Caco-2 (cell line): ENCODE measurements around the gene STOML1. TPM values are rescaled to one million over a fixed set of nuclear protein-coding genes. Genes with fewer than 3 reads are reported as not detected.

Source experiments
- BruUV-seq: library from RNA; stranded (reverse); fragments of 400-500 nt; replicated peaks from 2 replicates; lab custom pipeline; 2021; lab: Mats Ljungman, UMichigan
- CTCF ChIA-PET: fragments of 300-600 bp; sonication (Branson Sonifier 250); formaldehyde crosslinking; loops from one replicate; lab custom pipeline; 2022; ENCODE audit warnings: antibody characterized with exemption; lab: Charles Lee
- POLR2A ChIA-PET: fragments of 300-600 bp; sonication (Branson Sonifier 250); formaldehyde crosslinking; loops from one replicate; lab custom pipeline; 2022; ENCODE audit warnings: antibody characterized with exemption; lab: Charles Lee
- DNase-seq, 2 experiments: peaks; one replicate each; pipeline versions ENCODE4 v3.0.0 to v3.0.0-alpha.2; 2020 to 2022
- H3K27me3 ChIP-seq: replicated peaks from 2 replicates; pipeline ENCODE4 v1.6.0; 2011; ENCODE audit warnings: low read length; ENCODE audit not compliant: control insufficient read depth, insufficient read depth
- H3K36me3 ChIP-seq: 2 replicates; pipeline ENCODE4 v1.5.1; 2011; ENCODE audit warnings: low read length; ENCODE audit not compliant: control insufficient read depth, insufficient read depth
- H3K4me1 ChIP-seq: fragments of 250-450 bp; sonication (Bioruptor Pico); 2 replicates; pipeline ENCODE4 v1.5.1; 2020; ENCODE audit warnings: mild to moderate bottlenecking
- H3K4me3 ChIP-seq: 2 replicates; pipeline ENCODE4 v1.5.1; 2011; ENCODE audit warnings: low read depth, mild to moderate bottlenecking, control low read depth, low read length
- H3K9me3 ChIP-seq: fragments of 250-450 bp; sonication (Bioruptor Pico); 2 replicates; pipeline ENCODE4 v1.5.1; 2020; ENCODE audit warnings: mild to moderate bottlenecking, moderate library complexity
- H3K27ac Mint-ChIP-seq: one replicate; pipeline ENCODE4 v1.8.0; 2022; ENCODE audit warnings: mixed read lengths; ENCODE audit not compliant: unreplicated experiment
- H3K27me3 Mint-ChIP-seq: one replicate; pipeline ENCODE4 v1.8.0; 2022; ENCODE audit warnings: mixed read lengths; ENCODE audit not compliant: insufficient read depth, unreplicated experiment
- H3K36me3 Mint-ChIP-seq: one replicate; pipeline ENCODE4 v1.8.0; 2022; ENCODE audit warnings: mild to moderate bottlenecking, mixed read lengths; ENCODE audit not compliant: insufficient read depth, unreplicated experiment
- H3K4me1 Mint-ChIP-seq: one replicate; pipeline ENCODE4 v1.8.0; 2022; ENCODE audit warnings: low read depth, mixed read lengths; ENCODE audit not compliant: unreplicated experiment
- H3K4me3 Mint-ChIP-seq: one replicate; pipeline ENCODE4 v1.8.0; 2022; ENCODE audit warnings: mild to moderate bottlenecking, moderate library complexity, mixed read lengths; ENCODE audit not compliant: unreplicated experiment
- H3K9me3 Mint-ChIP-seq: one replicate; pipeline ENCODE4 v1.8.0; 2022; ENCODE audit warnings: mixed read lengths; ENCODE audit not compliant: unreplicated experiment
- CTCF ChIP-seq, 2 experiments: fragments of 200-600 bp in 1 of 2; IDR thresholded peaks; 1 replicate in 1 of 2; 2 replicates in 1 of 2; pipeline versions ENCODE4 v1.5.1 to v1.8.0; 2011 to 2022; ENCODE audit warnings: antibody characterized with exemption in 1 of 2, control low read depth in 1 of 2, inconsistent platforms in 1 of 2, low read depth in 1 of 2, low read length in 1 of 2, mild to moderate bottlenecking in 1 of 2, moderate library complexity in 1 of 2; ENCODE audit not compliant: insufficient read depth in 1 of 2, severe bottlenecking in 1 of 2, unreplicated experiment in 1 of 2
- intact Hi-C: fragments of 100-400 bp; cut with micrococcal nuclease; formaldehyde crosslinking; loops from one replicate; pipeline ENCODE4 v1.10.0; 2022; ENCODE audit not compliant: unreplicated experiment
- total RNA-seq: library from RNA; stranded (reverse); gene quantifications from 2 replicates; pipeline ENCODE4 v1.2.3, GENCODE V29; 2022

The STOML1 gene
- total RNA-seq, 1 experiment from 2014 or later = 7.6 TPM

GRCh38 chr15:73936181-73936580, 55.9 kb downstream of the STOML1 start:
- H3K4me1 ChIP-seq = peaks cover 13% of the 10 kb centered on the region
- H3K36me3 ChIP-seq = no peaks in the 10 kb centered on the region
- ChIA-PET POLR2A (no interaction called here), CTCF (interaction anchor here (1.0 to 1.7 kb wide), 2 partner anchors 8 to 15 kb away, joined by 3 to 8 read pairs; no protein-coding TSS in a partner anchor)
- H3K27me3 ChIP-seq = no peaks in the 10 kb centered on the region
- H3K9me3 ChIP-seq = no peaks in the 10 kb centered on the region
- Mint-ChIP-seq H3K4me3 (no peak overlapping the region), H3K27me3 (no peaks in the 10 kb centered on the region), H3K9me3 (no peaks in the 10 kb centered on the region), H3K27ac (no peak overlapping the region), H3K4me1 (no peaks in the 10 kb centered on the region), H3K36me3 (no peaks in the 10 kb centered on the region)
- intact Hi-C loops = no loop called here
- DNase-seq = no peak
- H3K4me3 ChIP-seq = no peak overlapping the region
- TF ChIP-seq CTCF (IDR thresholded peaks at IDR 0.05; ENCODE audit: insufficient read depth in 1 of 2, low read depth in 1 of 2, low read length in 1 of 2, severe bottlenecking in 1 of 2, unreplicated experiment in 1 of 2) = no peak
- BruUV-seq = no TSS peak

- no peaks in the 10 kb centered on the region for H3K4me1 Mint-ChIP-seq
- no peaks in the 10 kb centered on the region for H3K36me3 Mint-ChIP-seq
- no peak overlapping the region for H3K27ac Mint-ChIP-seq
- Histone ChIP-seq H3K4me1 (peaks cover 7% of the 10 kb centered on the region), H3K4me3 (no peak overlapping the region), H3K27me3 (no peaks in the 10 kb centered on the region), H3K9me3 (no peaks in the 10 kb centered on the region), H3K36me3 (no peaks in the 10 kb centered on the region)
- intact Hi-C loops = no loop called here
- H3K27me3 Mint-ChIP-seq = no peaks in the 10 kb centered on the region
- BruUV-seq = no TSS peak
- no peaks in the 10 kb centered on the region for H3K9me3 Mint-ChIP-seq
- CTCF ChIA-PET = interaction anchor here (1.0 to 1.7 kb wide), 2 partner anchors 8 to 16 kb away, joined by 3 to 8 read pairs; no protein-coding TSS in a partner anchor
- TF ChIP-seq CTCF (IDR thresholded peaks at IDR 0.05; ENCODE audit: insufficient read depth in 1 of 2, low read depth in 1 of 2, low read length in 1 of 2, severe bottlenecking in 1 of 2, unreplicated experiment in 1 of 2) = no peak
- DNase-seq = no peak
- POLR2A ChIA-PET = no interaction called here
- no peak overlapping the region for H3K4me3 Mint-ChIP-seq
These were observed 56.5 kb downstream of the STOML1 start for GRCh38 chr15:73935547-73935946.

GRCh38 chr15:73934281-73934680, 57.8 kb downstream of the STOML1 start:
- Histone ChIP-seq H3K4me3 (no peak overlapping the region), H3K36me3 (no peaks in the 10 kb centered on the region), H3K27me3 (no peaks in the 10 kb centered on the region), H3K4me1 (no peaks in the 10 kb centered on the region), H3K9me3 (no peaks in the 10 kb centered on the region)
- intact Hi-C loops = no loop called here
- Mint-ChIP-seq H3K27me3 (no peaks in the 10 kb centered on the region), H3K27ac (no peak overlapping the region), H3K9me3 (no peaks in the 10 kb centered on the region), H3K4me3 (no peak overlapping the region), H3K36me3 (no peaks in the 10 kb centered on the region), H3K4me1 (no peaks in the 10 kb centered on the region)
- no peak for TF ChIP-seq CTCF (IDR thresholded peaks at IDR 0.05; ENCODE audit: insufficient read depth in 1 of 2, low read depth in 1 of 2, low read length in 1 of 2, severe bottlenecking in 1 of 2, unreplicated experiment in 1 of 2)
- no peak for DNase-seq
- ChIA-PET POLR2A (no interaction called here), CTCF (no interaction called here)
- no TSS peak for BruUV-seq
